Ovary (tissue), 3 donors: Measurements from ENCODE around the gene FAM20C.

Experiments
- CTCF ChIP-seq, 3 donors: fragments of 450-650 bp in 2 of 3; fragments of 200-600 bp in 1 of 3; IDR thresholded peaks; one replicate each; pipeline versions ENCODE4 v1.5.1 to v1.8.0; 2016 to 2022; ENCODE audit warnings: antibody characterized with exemption in 3 of 3, mild to moderate bottlenecking in 1 of 3
- EP300 ChIP-seq: sonication (generic); formaldehyde crosslinking; IDR thresholded peaks from one replicate; pipeline ENCODE4 v1.6.1; 2017; ENCODE audit warnings: antibody characterized with exemption
- donor health status: DM: no; HTN: no; CAD: no.

- no peak for TF ChIP-seq CTCF (IDR thresholded peaks at IDR 0.05)
- no peak for TF ChIP-seq EP300
Measured at GRCh38 chr7:191981-192649, at the start of gene FAM20C.
